NB4 (cell line): Measurements from ENCODE around the gene DPYSL4.

Source experiments
- DNase-seq: peaks from one replicate; pipeline ENCODE4 v3.0.0; 2010; ENCODE audit warnings: low read depth
- H3K4me3 ChIP-seq: one replicate; pipeline ENCODE4 v1.5.1; 2011; ENCODE audit warnings: mild to moderate bottlenecking, low read depth, low read length, moderate library complexity
- MYC ChIP-seq: IDR thresholded peaks from 2 replicates; pipeline ENCODE4 v1.6.1; 2011; ENCODE audit warnings: low read depth, low read length
- POLR2A ChIP-seq: IDR thresholded peaks from 2 replicates; pipeline ENCODE4 v1.6.1; 2011; ENCODE audit warnings: mild to moderate bottlenecking; ENCODE audit not compliant: insufficient read length; ENCODE audit errors: extremely low read depth
- TF ChIP-seq, protein P1 (sequence below): IDR thresholded peaks from one replicate; pipeline ENCODE4 v1.5.1; 2012; ENCODE audit warnings: low read depth, low read length
- TF ChIP-seq, protein P2 (sequence below): IDR thresholded peaks from 2 replicates; pipeline ENCODE4 v1.6.1; 2011; ENCODE audit warnings: low read depth, low read length

Gene DPYSL4

GRCh38 chr10:132231656-132232022 is 44.9 kb downstream of the DPYSL4 start:
- DNase-seq: no peak
- TF ChIP-seq, protein P1, sequence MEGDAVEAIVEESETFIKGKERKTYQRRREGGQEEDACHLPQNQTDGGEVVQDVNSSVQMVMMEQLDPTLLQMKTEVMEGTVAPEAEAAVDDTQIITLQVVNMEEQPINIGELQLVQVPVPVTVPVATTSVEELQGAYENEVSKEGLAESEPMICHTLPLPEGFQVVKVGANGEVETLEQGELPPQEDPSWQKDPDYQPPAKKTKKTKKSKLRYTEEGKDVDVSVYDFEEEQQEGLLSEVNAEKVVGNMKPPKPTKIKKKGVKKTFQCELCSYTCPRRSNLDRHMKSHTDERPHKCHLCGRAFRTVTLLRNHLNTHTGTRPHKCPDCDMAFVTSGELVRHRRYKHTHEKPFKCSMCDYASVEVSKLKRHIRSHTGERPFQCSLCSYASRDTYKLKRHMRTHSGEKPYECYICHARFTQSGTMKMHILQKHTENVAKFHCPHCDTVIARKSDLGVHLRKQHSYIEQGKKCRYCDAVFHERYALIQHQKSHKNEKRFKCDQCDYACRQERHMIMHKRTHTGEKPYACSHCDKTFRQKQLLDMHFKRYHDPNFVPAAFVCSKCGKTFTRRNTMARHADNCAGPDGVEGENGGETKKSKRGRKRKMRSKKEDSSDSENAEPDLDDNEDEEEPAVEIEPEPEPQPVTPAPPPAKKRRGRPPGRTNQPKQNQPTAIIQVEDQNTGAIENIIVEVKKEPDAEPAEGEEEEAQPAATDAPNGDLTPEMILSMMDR: no peak
- no peak for TF ChIP-seq POLR2A
- TF ChIP-seq, protein P2, sequence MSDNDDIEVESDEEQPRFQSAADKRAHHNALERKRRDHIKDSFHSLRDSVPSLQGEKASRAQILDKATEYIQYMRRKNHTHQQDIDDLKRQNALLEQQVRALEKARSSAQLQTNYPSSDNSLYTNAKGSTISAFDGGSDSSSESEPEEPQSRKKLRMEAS: no peak
- no peak for TF ChIP-seq MYC
- H3K4me3 ChIP-seq: no peak overlapping the region

DNA sequence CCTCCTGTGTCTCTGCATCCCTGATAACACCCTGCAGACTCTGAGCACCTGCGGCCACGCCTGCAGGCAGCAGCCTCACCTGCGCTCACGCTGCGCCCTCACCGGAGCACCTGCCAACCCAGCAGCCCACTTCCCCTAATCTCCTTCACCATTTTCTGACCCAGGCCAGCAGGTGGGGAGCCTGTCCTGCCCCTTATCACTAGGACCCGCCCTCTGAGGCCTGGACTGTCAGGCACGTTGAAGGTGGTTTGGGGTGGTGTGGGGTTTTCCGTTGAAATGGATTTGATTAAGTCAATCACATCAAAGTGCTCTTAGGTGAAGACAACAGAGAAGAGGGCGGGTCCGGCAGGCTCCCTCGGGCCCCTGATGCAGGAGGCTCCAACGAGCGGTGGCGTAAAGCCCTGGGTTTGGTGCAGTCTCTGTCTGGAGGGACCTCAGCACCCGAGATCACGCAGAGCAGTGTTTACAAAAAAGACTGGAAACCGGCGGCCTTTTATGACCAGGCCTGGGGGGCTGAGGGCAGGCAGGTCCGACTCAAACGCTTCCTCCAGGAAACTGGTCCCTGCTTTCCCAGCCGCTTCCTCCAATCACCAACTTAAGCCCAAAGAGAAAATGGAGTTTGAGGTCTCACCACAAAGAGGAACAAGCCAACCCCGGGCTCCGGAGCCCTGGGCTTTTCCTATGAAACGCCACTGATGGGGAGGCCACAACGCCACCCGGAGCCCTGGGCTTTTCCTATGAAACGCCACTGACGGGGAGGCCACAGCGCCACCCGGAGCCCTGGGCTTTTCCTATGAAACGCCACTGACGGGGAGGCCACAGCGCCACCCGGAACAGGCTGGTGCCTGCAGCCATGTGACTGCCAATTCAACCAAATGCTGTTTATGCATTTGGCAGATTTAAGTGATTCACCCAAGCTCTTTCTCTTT is 45.5 kb downstream of the DPYSL4 start:
- no peak overlapping the region for H3K4me3 ChIP-seq
- peak; percentile 91 for DNase-seq
- TF ChIP-seq MYC (no peak; the same call in none of the 2 replicates), POLR2A (no peak)
- TF ChIP-seq, protein P2: peak; percentile 59
- TF ChIP-seq, protein P1: peak; percentile 22

GRCh38 chr10:132232981-132233380 is 46.2 kb downstream of the DPYSL4 start:
- TF ChIP-seq, protein P2: no peak
- TF ChIP-seq, protein P1: no peak
- TF ChIP-seq POLR2A (no peak), MYC (no peak)
- no peak for DNase-seq
- no peak overlapping the region for H3K4me3 ChIP-seq

GRCh38 chr10:132233501-132234085 is 46.8 kb downstream of the DPYSL4 start:
- TF ChIP-seq, protein P2: no peak
- TF ChIP-seq, protein P1: no peak
- TF ChIP-seq MYC (no peak), POLR2A (no peak)
- no peak for DNase-seq
- H3K4me3 ChIP-seq: no peak overlapping the region

DNA sequence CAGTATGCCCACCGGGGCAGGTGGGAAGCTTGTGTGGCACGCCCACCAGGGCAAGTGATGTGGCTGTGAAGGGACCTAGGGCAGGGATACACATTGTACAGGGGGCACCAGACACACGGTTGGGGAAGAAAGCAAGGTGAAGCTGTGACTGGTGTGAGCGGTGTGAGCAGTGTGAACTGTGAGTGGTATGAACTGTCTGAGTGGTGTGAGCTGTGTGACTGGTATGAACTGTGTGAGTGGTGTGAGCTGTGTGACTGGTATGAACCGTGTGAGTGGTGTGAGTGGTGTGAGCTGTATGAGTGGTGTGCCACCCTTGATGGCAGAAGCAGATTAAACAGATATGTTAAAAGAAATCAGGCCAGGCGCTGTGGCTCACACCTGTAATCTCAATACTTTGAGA is 48.1 kb downstream of the DPYSL4 start:
- TF ChIP-seq, protein P1: no peak
- TF ChIP-seq, protein P2: no peak
- TF ChIP-seq MYC (no peak), POLR2A (no peak)
- no peak for DNase-seq
- no peak overlapping the region for H3K4me3 ChIP-seq
